Activated naive CD8-positive, alpha-beta T cell treated with anti-CD3 and anti-CD28 coated beads, Interleukin-2, amount 50 U/mL, for 24 hours (primary cell): Measurements from ENCODE around the gene AOPEP.
"Not testable (repeated sequence)": the region's sequence is repeated elsewhere in the genome, so short reads cannot be mapped to it uniquely, and the experiment has no call there.

Experiments used
- ATAC-seq: fragments of 150-1000 bp; cut with Tn5 transposase; one replicate; pipeline ENCODE4 v1.10.0; 2021
- DNase-seq: peaks from one replicate; pipeline ENCODE4 v3.0.0; 2021
- H3K27ac Mint-ChIP-seq: one replicate; pipeline ENCODE4 v1.8.0; 2021; ENCODE audit warnings: mild to moderate bottlenecking, mixed read lengths
- H3K27me3 Mint-ChIP-seq: one replicate; pipeline ENCODE4 v1.8.0; 2021; ENCODE audit warnings: mixed read lengths
- H3K36me3 Mint-ChIP-seq: one replicate; pipeline ENCODE4 v1.8.0; 2021; ENCODE audit warnings: low read depth, mixed read lengths
- H3K4me1 Mint-ChIP-seq: one replicate; pipeline ENCODE4 v1.8.0; 2021; ENCODE audit warnings: mixed read lengths
- H3K4me3 Mint-ChIP-seq: one replicate; pipeline ENCODE4 v1.8.0; 2021; ENCODE audit warnings: mild to moderate bottlenecking, moderate library complexity, mixed read lengths
- H3K9me3 Mint-ChIP-seq: one replicate; pipeline ENCODE4 v1.8.0; 2021; ENCODE audit warnings: mixed read lengths

AOPEP gene

DNA sequence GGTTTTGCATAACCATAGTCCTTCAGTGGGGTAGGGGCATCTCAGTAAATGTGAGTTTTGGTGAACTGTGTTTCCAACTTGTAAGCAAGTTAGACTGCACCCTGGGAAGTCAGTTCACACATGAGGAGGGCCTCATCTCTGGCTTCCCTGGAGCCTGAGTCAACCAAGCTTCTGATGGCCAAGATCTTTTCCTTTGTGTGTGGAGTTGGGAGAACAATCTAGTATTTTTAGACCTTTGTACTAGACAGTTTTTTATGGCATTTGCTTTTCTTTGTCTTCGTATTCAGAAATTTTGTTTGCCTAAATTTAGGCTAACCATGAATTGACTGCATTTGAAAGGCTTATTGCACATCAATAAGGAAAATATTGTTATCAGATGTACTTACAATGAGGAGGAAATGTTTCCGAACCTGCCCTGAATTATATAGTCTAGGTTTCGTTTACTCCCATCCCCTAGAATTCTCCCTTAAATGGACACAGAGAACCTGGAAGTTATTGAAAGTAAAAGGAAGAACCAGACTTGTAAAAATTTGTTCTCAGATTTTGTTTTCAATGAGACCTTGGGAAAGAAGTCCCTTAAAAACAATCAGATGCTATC is 204.6 kb downstream of the AOPEP start:
- ATAC-seq (no peak), DNase-seq (no peak)
- H3K4me1 Mint-ChIP-seq, result no peaks in the 10 kb centered on the region
- no peaks in the 10 kb centered on the region for H3K27me3 Mint-ChIP-seq
- H3K4me3 Mint-ChIP-seq, result no peak overlapping the region
- no peak overlapping the region for H3K27ac Mint-ChIP-seq
- H3K9me3 Mint-ChIP-seq, result no peaks in the 10 kb centered on the region
- H3K36me3 Mint-ChIP-seq, result no peaks in the 10 kb centered on the region

DNA sequence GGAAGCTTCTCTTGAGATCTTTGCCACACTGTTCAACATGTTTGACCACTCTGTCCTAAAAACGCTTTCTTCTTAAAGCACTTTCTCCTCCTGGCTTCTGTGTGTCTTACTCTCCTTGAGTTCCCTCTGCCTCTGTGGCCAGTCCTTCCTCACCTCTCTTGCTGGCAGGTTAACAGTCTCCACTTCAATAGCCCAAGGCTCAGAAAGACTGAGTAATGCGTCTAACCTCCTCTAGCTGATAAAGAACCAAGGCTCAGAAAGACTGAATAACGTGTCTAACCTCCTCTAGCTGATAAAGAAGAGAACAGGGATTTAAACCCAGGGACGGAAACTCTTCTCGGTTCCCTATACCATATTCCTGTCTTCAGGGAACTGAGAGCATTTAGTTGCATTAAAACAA is 205.2 kb downstream of the AOPEP start:
- DNase-seq (no peak), ATAC-seq (no peak)
- no peaks in the 10 kb centered on the region for H3K27me3 Mint-ChIP-seq
- no peaks in the 10 kb centered on the region for H3K36me3 Mint-ChIP-seq
- H3K27ac Mint-ChIP-seq, result no peak overlapping the region
- no peak overlapping the region for H3K4me3 Mint-ChIP-seq
- H3K9me3 Mint-ChIP-seq, result no peaks in the 10 kb centered on the region
- no peaks in the 10 kb centered on the region for H3K4me1 Mint-ChIP-seq

GRCh38 chr9:94932652-94933510 is 206.4 kb downstream of the AOPEP start:
- no peaks in the 10 kb centered on the region for H3K9me3 Mint-ChIP-seq

GRCh38 chr9:94933511-94933828 is 207.0 kb downstream of the AOPEP start:
- H3K4me3 Mint-ChIP-seq, result no peak overlapping the region
- no peaks in the 10 kb centered on the region for H3K9me3 Mint-ChIP-seq
- H3K27ac Mint-ChIP-seq, result no peak overlapping the region
- H3K4me1 Mint-ChIP-seq, result peaks cover 4% of the 10 kb centered on the region
- no peak for ATAC-seq
- H3K36me3 Mint-ChIP-seq, result no peaks in the 10 kb centered on the region
- no peak for DNase-seq
- H3K27me3 Mint-ChIP-seq, result no peaks in the 10 kb centered on the region

More at GRCh38 chr9:94932652-94933510, 206.4 kb downstream of the AOPEP start:
- Mint-ChIP-seq H3K4me1 (peaks cover 4% of the 10 kb centered on the region), H3K4me3 (no peak overlapping the region), H3K27ac (no peak overlapping the region), H3K36me3 (no peaks in the 10 kb centered on the region), H3K27me3 (no peaks in the 10 kb centered on the region)
- DNase-seq (no peak), ATAC-seq (no peak)

GRCh38 chr9:94934816-94935328 is 208.4 kb downstream of the AOPEP start:
- DNase-seq, result no peak
- no peak for ATAC-seq
- H3K36me3 Mint-ChIP-seq, result no peaks in the 10 kb centered on the region
- peaks cover 4% of the 10 kb centered on the region for H3K4me1 Mint-ChIP-seq
- no peak overlapping the region for H3K27ac Mint-ChIP-seq
- no peaks in the 10 kb centered on the region for H3K27me3 Mint-ChIP-seq
- no peak overlapping the region for H3K4me3 Mint-ChIP-seq
- H3K9me3 Mint-ChIP-seq, result no peaks in the 10 kb centered on the region

DNA sequence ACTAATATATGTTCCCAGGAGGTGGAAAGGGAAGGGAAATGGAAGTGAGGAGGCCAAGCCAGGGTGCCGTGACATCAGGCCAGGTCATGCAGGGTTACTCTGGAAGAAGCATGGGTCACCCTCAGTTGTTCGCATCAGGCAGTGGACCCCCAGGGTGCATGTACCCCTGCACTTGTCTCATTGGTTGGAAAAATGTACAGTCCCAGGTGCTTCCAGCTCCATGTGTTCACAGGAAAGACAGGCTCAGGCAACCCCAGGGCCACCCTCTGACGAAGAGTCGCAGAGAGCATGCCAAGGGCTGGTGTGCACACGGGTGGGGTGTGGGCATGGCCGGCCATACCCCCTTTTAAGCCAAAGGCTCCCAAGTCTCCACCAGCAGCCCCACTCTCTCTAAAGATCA is 208.9 kb downstream of the AOPEP start:
- no peak overlapping the region for H3K27ac Mint-ChIP-seq
- no peaks in the 10 kb centered on the region for H3K36me3 Mint-ChIP-seq
- no peak for DNase-seq
- no peaks in the 10 kb centered on the region for H3K9me3 Mint-ChIP-seq
- no peaks in the 10 kb centered on the region for H3K27me3 Mint-ChIP-seq
- ATAC-seq, result no peak
- no peak overlapping the region for H3K4me3 Mint-ChIP-seq
- peaks cover 4% of the 10 kb centered on the region for H3K4me1 Mint-ChIP-seq

DNA sequence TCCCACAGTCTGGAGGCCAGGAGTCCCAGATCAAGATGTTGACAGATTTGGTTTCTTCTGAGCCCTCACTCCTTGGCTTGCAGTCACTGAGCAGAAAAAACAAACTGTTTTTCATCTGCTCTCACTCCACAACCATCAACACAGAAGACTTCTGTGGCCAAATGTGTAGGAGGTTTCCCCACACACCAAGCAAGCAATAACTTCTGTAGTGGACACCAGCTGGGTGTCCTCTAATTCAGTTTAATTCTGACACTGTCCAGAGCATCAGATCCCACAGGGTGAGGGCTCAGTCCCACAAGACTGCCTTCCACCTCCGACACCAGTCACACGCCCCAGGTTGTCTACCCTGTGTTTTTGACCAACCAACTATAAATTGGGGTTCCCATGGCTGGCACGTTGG is 209.9 kb downstream of the AOPEP start:
- DNase-seq (no peak), ATAC-seq (no peak)
- Mint-ChIP-seq H3K9me3 (no peaks in the 10 kb centered on the region), H3K27me3 (no peaks in the 10 kb centered on the region), H3K27ac (no peak overlapping the region), H3K4me3 (no peak overlapping the region), H3K4me1 (peaks cover 4% of the 10 kb centered on the region), H3K36me3 (no peaks in the 10 kb centered on the region)

DNA sequence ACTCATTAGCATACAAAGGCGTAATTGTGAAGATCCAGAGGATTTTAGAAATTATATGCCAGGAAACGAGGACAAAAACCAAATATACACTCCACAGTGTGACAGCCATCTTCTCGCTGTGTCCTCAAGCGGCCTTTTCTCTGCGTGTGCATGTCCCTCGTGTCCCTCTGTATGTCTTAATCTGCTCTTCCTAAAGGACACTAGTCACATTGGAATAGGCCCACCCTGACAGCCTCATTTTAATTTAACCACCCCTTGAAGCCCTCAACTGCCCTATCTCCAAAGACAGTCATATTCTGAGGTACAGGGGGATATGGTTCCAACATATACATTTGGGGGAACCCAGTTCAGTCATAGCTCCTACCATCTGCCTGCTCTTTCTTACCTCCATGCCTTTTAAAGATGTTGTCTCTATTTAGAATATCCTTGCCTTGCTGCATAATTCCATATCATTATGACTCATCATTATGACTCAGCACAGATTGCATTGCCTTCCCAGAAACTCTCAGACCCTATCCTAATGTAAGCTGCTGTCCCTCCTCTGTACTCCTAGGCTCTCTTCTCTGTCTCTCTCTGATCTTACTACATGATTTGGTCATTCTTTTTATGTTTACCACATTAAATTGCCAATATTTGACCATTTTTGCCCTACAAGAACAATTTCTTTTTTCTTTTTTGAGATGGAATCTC is 210.9 kb downstream of the AOPEP start:
- ATAC-seq, result no peak
- no peaks in the 10 kb centered on the region for H3K27me3 Mint-ChIP-seq
- H3K36me3 Mint-ChIP-seq, result peaks cover 1% of the 10 kb centered on the region
- H3K4me1 Mint-ChIP-seq, result peaks cover 4% of the 10 kb centered on the region
- no peaks in the 10 kb centered on the region for H3K9me3 Mint-ChIP-seq
- no peak for DNase-seq
- no peak overlapping the region for H3K4me3 Mint-ChIP-seq
- H3K27ac Mint-ChIP-seq, result no peak overlapping the region

DNA sequence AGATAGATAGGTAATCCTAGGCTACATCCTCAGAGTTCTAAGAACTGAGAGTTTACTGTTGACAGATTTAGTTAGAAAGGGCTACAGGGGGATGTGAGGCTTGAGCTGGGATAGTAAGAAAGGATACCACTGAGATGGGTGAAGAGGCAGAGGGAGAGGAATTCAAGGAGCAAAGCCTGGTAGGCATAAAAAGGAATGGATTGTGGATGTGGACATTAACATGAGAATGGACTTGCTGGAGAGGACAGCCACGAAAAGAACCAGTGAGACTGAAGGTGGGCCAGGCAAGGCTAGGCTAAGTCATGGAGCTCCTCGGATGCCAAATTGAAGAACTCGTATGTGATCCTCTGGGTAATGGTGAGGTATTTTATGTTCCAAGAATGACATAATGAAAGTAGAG is 211.9 kb downstream of the AOPEP start:
- ATAC-seq, result no peak
- no peak for DNase-seq
- Mint-ChIP-seq H3K4me1 (peaks cover 4% of the 10 kb centered on the region), H3K27ac (no peak overlapping the region), H3K4me3 (no peak overlapping the region), H3K27me3 (no peaks in the 10 kb centered on the region), H3K9me3 (no peaks in the 10 kb centered on the region), H3K36me3 (peaks cover 2% of the 10 kb centered on the region)

DNA sequence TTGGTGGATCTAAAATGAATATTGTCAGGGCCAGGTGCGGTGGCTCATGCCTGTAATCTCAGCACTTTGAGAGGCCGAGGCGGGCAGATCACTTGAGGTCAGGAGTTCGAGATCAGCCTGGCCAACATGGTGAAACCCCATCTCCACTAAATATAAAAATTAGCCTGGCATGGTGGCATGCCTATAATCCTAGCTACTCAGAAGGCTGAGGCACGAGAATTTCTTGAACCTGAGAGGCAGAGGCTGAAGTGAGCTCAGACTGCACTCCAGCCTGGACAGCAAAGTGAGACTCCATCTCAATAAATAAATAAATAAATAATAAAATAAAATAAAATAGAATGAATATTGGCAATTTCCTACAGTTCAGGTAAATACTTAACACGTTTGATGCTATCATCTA is 213.8 kb downstream of the AOPEP start:
- not testable (repeated sequence) for H3K4me1 Mint-ChIP-seq, H3K27ac Mint-ChIP-seq, DNase-seq, ATAC-seq, H3K36me3 Mint-ChIP-seq, H3K27me3 Mint-ChIP-seq, H3K4me3 Mint-ChIP-seq, H3K9me3 Mint-ChIP-seq

- peaks cover 6% of the 10 kb centered on the region for H3K4me1 Mint-ChIP-seq
- ATAC-seq (no peak), DNase-seq (no peak)
- H3K27ac Mint-ChIP-seq, result no peak overlapping the region
- H3K4me3 Mint-ChIP-seq, result no peak overlapping the region
- H3K27me3 Mint-ChIP-seq, result no peaks in the 10 kb centered on the region
- H3K36me3 Mint-ChIP-seq, result peaks cover 2% of the 10 kb centered on the region
- H3K9me3 Mint-ChIP-seq, result no peaks in the 10 kb centered on the region
Observed at GRCh38 chr9:94941211-94941875, 214.8 kb downstream of the AOPEP start.

GRCh38 chr9:94944626-94945025 is 218.1 kb downstream of the AOPEP start:
- peaks cover 11% of the 10 kb centered on the region for H3K4me1 Mint-ChIP-seq
- H3K4me3 Mint-ChIP-seq, result no peak overlapping the region
- DNase-seq, result no peak
- H3K27me3 Mint-ChIP-seq, result no peaks in the 10 kb centered on the region
- ATAC-seq, result no peak
- no peaks in the 10 kb centered on the region for H3K9me3 Mint-ChIP-seq
- peaks cover 2% of the 10 kb centered on the region for H3K36me3 Mint-ChIP-seq
- H3K27ac Mint-ChIP-seq, result no peak overlapping the region

- ATAC-seq (no peak), DNase-seq (no peak)
- Mint-ChIP-seq H3K9me3 (no peaks in the 10 kb centered on the region), H3K36me3 (peaks cover 2% of the 10 kb centered on the region), H3K27ac (no peak overlapping the region), H3K4me3 (no peak overlapping the region), H3K4me1 (peaks cover 16% of the 10 kb centered on the region), H3K27me3 (no peaks in the 10 kb centered on the region)
Observed at GRCh38 chr9:94945197-94946144, 219.0 kb downstream of the AOPEP start.

- Mint-ChIP-seq H3K27ac (no peak overlapping the region), H3K36me3 (peaks cover 2% of the 10 kb centered on the region), H3K4me1 (peaks cover 24% of the 10 kb centered on the region), H3K4me3 (no peak overlapping the region), H3K27me3 (no peaks in the 10 kb centered on the region), H3K9me3 (no peaks in the 10 kb centered on the region)
- ATAC-seq (no peak), DNase-seq (no peak)
Observed at GRCh38 chr9:94946256-94946655, 219.8 kb downstream of the AOPEP start.
